GM12873 (cell line): ENCODE results near the gene PPARG.

Experiments used
- TF ChIP-seq, protein P1 (sequence below): IDR thresholded peaks from 2 replicates; pipeline ENCODE4 v1.5.1; 2012; ENCODE audit warnings: low read depth, mild to moderate bottlenecking, moderate library complexity, low read length, control low read depth; ENCODE audit not compliant: insufficient read depth; ENCODE audit errors: missing control alignments

PPARG gene

DNA sequence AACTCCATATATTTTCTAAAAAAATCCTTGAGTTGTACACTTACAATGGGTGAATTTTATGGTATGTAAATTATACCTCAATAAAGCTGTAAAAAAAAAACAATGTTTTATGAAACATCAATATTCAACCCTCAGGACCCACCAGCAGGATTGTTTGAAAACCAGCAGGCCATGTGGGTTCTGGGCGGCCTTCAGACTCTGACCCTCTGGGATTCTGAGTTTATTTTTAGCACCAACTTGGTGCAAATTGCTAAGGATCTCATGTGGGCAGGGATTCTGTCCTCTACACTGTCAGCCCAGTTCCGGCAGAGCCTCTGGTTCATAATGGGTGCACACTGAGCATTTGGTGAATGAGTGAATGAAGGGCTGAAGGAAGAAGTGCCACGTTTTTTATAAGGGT, 171.3 kb downstream of the PPARG start:
- TF ChIP-seq, protein P1, sequence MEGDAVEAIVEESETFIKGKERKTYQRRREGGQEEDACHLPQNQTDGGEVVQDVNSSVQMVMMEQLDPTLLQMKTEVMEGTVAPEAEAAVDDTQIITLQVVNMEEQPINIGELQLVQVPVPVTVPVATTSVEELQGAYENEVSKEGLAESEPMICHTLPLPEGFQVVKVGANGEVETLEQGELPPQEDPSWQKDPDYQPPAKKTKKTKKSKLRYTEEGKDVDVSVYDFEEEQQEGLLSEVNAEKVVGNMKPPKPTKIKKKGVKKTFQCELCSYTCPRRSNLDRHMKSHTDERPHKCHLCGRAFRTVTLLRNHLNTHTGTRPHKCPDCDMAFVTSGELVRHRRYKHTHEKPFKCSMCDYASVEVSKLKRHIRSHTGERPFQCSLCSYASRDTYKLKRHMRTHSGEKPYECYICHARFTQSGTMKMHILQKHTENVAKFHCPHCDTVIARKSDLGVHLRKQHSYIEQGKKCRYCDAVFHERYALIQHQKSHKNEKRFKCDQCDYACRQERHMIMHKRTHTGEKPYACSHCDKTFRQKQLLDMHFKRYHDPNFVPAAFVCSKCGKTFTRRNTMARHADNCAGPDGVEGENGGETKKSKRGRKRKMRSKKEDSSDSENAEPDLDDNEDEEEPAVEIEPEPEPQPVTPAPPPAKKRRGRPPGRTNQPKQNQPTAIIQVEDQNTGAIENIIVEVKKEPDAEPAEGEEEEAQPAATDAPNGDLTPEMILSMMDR = no peak

DNA sequence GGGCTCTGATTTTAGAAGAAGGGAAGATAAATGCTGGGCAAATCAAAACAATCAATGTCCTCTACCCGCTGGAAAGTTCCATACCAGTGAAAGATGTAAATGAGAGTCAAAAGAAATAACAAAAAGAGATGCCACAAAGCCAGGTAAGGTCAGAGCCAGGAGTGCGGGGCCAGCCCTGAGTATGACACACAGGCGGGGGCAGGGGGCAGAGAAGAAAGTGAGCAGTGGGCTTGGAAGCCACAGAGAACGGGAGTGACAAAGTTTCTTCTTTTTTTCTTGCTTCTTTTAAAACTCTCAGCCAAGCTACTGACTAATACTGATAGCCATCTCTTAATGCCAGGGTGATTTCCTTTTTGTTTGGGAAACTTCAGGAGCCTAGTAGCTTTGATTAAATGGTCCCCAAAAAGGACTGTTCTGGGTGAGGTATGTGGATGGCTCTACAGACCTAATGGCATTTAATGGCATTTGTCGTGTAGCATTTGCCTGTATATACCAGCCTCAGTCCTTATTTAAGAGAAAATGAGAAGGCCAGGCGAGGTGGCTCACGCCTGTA, 172.3 kb downstream of the PPARG start:
- TF ChIP-seq, protein P1 = no peak

DNA sequence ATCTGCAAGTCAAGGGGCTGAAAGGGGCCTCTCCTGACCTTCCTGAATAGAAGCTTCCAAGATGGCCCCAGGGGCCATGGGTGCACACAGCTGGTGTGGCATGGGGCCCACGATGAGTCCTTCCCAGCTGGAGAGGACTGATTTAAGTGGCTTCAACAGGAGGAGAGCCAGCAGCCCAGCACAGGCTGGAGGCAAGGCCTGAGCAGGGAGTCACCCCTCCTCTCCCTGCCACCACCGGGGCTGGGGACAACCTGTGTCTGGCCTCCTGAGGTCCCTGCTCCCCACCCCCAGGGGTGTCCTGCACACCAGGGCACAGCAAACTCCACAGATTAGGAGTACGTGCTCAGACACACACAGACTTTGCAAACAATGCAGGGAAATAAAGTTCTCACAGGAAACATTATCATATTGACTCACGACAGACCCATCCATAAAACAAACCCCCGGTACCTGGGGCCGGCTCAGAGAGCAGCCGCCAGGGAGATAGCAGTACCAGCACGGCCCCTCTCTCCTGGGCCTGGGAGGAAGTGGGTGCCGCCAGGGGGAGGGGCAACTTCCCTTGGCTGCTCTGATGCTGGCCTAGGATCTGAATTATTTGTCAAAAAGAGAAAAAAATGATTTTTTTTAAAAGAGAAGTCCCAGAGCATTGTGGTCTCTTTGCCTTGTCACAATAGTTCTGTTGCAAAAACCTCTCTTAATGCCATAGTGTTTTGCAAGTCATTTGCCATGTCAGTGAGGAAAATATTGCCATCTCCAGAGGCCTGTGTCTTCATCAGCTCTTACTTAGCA, 173.5 kb downstream of the PPARG start:
- TF ChIP-seq, protein P1 = no peak

- TF ChIP-seq, protein P1 = no peak
These were observed 174.8 kb downstream of the PPARG start for GRCh38 chr3:12463686-12464085.

DNA sequence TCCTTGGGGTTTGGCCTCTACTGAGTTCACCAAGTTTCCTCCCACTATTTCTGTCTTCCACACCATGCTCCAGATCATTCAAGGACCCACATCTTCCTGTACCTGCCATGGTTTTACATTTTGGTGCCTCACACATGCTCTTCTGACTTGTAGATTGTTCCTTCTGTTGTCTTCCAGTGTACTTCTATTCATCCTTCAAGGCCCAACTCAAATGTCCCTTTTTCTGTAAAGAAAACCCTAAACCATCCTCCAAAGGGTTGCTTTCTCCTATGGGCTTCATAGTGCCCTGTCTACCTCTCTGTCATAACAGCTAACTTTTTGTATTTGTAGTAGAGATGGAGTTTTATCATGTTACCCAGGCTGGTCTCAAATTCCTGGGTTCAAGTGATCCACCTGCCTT, 175.3 kb downstream of the PPARG start:
- TF ChIP-seq, protein P1 = no peak

DNA sequence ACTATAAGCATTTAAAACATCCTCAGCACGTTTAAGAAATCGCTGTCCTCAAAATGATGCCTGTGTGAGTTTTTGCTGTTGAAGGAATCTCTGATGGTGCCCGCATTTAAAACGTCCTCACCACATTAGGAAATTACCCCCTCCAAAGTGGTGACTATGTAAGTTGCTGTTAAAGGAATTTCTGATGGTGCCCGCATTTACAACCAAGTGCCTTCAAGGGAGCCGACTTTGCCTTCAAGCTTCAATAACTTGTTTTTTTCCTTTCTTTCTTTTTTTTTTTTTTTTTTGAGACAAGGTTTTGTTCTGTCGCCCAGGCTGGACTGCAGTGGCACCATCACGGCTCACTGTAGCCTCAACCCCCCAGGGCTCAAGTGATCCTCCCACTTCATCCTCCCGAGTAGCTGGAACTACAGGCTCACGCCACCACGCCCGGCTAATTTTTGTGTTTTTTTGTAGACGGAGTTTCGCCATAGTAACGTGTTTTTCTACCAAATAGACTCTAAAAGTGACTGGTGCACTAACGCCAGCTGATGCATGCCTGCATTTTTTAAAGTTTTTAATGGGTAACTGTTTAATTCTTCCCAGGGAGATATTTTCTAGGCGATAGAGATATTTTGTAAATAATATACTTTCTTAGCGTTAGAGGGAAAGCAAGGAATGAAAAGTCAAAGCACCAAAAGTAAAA, 176.4 kb downstream of the PPARG start:
- TF ChIP-seq, protein P1 = no peak

DNA sequence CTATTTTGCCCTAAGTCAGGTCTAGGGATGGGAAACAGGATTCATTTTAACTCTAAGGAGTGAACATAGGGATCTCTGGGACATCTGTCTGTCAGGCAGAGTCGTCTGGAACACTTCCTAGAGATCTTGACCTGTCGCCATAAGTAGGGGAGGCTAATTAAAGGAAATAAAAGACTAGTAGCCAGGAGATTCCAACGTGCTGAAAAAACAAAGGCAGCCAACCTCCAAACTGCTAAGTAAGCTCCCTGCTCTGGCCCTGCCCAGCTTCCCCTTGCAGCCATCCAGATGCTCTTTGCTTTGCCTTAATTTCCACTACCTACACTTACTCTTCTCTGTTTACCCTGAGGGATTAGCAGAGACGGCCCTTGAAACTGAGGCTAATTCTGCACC, 177.0 kb downstream of the PPARG start:
- TF ChIP-seq, protein P1 = no peak
